CD14-positive monocyte (primary cell): ENCODE measurements around the gene MYO7B. TPM values are rescaled to one million over a fixed set of nuclear protein-coding genes. Genes with fewer than 3 reads are reported as not detected.

ENCODE experiments used
- DNase-seq, 3 donors: peaks; one replicate each; pipeline ENCODE4 v3.0.0-alpha.2; 2011 to 2022
- H2AFZ ChIP-seq: 2 replicates; pipeline ENCODE4 v1.6.0; 2012; ENCODE audit warnings: mild to moderate bottlenecking, low read depth, low read length, inconsistent platforms; ENCODE audit not compliant: insufficient read depth, poor library complexity, severe bottlenecking
- H3K27ac ChIP-seq, 2 donors: 1 replicate in 1 of 2; 2 replicates in 1 of 2; pipeline ENCODE4 v1.5.1; 2012 to 2013; ENCODE audit warnings: low read length in 2 of 2, control low read depth in 1 of 2, inconsistent platforms in 1 of 2, low read depth in 1 of 2, mild to moderate bottlenecking in 1 of 2
- H3K27me3 ChIP-seq, 2 donors: one replicate each; pipeline versions ENCODE4 v1.6.0 to v1.6.1; 2011 to 2013; ENCODE audit warnings: low read length in 2 of 2; ENCODE audit not compliant: control insufficient read depth in 2 of 2, insufficient read depth in 2 of 2
- H3K36me3 ChIP-seq, 2 donors: replicated peaks in 1 of 2; 1 replicate in 1 of 2; 2 replicates in 1 of 2; pipeline versions ENCODE4 v1.5.1 to v1.6.1; 2012 to 2013; ENCODE audit warnings: low read length in 2 of 2, control low read depth in 1 of 2, inconsistent platforms in 1 of 2, mild to moderate bottlenecking in 1 of 2; ENCODE audit not compliant: insufficient read depth in 2 of 2, control insufficient read depth in 1 of 2
- H3K4me1 ChIP-seq, 2 donors: 1 replicate in 1 of 2; 2 replicates in 1 of 2; pipeline versions ENCODE4 v1.5.1 to v1.6.1; 2012 to 2013; ENCODE audit warnings: low read length in 2 of 2, control low read depth in 1 of 2, inconsistent platforms in 1 of 2, mild to moderate bottlenecking in 1 of 2, moderate library complexity in 1 of 2; ENCODE audit not compliant: insufficient read depth in 2 of 2, control insufficient read depth in 1 of 2
- H3K4me2 ChIP-seq: replicated peaks from 2 replicates; pipeline ENCODE3; 2012; ENCODE audit warnings: low read length, moderate library complexity, mild to moderate bottlenecking; ENCODE audit not compliant: poor library complexity, severe bottlenecking; ENCODE audit errors: extremely low read depth
- H3K4me3 ChIP-seq, 3 experiments: fragments of 200-600 bp in 1 of 3; sonication (generic) in 1 of 3; replicated peaks in 1 of 3; 1 replicate in 2 of 3; 2 replicates in 1 of 3; pipeline ENCODE4 v1.5.1; 2011 to 2013; ENCODE audit warnings: low read length in 3 of 3, mild to moderate bottlenecking in 3 of 3, control low read depth in 2 of 3, low read depth in 2 of 3, inconsistent platforms in 1 of 3, moderate library complexity in 1 of 3
- H3K79me2 ChIP-seq: 2 replicates; pipeline ENCODE4 v1.6.0; 2012; ENCODE audit warnings: mild to moderate bottlenecking, control low read depth, inconsistent platforms, low read length, moderate library complexity; ENCODE audit not compliant: insufficient read depth
- H3K9ac ChIP-seq: 2 replicates; pipeline ENCODE4 v1.6.0; 2017; ENCODE audit warnings: low read length, mild to moderate bottlenecking; ENCODE audit not compliant: insufficient read depth, poor library complexity, severe bottlenecking
- H3K9me3 ChIP-seq, 2 donors: replicated peaks in 1 of 2; 1 replicate in 1 of 2; 2 replicates in 1 of 2; pipeline versions ENCODE4 v1.5.1 to v1.6.1; 2012 to 2013; ENCODE audit warnings: low read length in 2 of 2, control low read depth in 1 of 2; ENCODE audit not compliant: control insufficient read depth in 1 of 2, insufficient read depth in 1 of 2
- H4K20me1 ChIP-seq: 2 replicates; pipeline ENCODE4 v1.6.0; 2012; ENCODE audit warnings: mild to moderate bottlenecking, low read length, control low read depth, moderate library complexity; ENCODE audit not compliant: insufficient read depth
- H3K27ac Mint-ChIP-seq, 7 donors: one replicate each; pipeline ENCODE4 v1.8.0; 2020; ENCODE audit warnings: mild to moderate bottlenecking in 7 of 7, mixed read lengths in 7 of 7, moderate library complexity in 6 of 7, inconsistent platforms in 2 of 7
- H3K27me3 Mint-ChIP-seq, 3 donors: one replicate each; pipeline ENCODE4 v1.8.0; 2021 to 2022; ENCODE audit warnings: low read depth in 3 of 3, mild to moderate bottlenecking in 3 of 3, mixed read lengths in 3 of 3, moderate library complexity in 3 of 3, inconsistent platforms in 1 of 3
- H3K36me3 Mint-ChIP-seq, 2 donors: one replicate each; pipeline ENCODE4 v1.8.0; 2020; ENCODE audit warnings: mixed read lengths in 2 of 2, inconsistent platforms in 1 of 2, mild to moderate bottlenecking in 1 of 2
- H3K4me1 Mint-ChIP-seq: one replicate; pipeline ENCODE4 v1.8.0; 2020; ENCODE audit warnings: mild to moderate bottlenecking, mixed read lengths
- H3K4me3 Mint-ChIP-seq, 2 donors: one replicate each; pipeline ENCODE4 v1.8.0; 2020; ENCODE audit warnings: mild to moderate bottlenecking in 2 of 2, mixed read lengths in 2 of 2, moderate library complexity in 1 of 2
- H3K9me3 Mint-ChIP-seq, 7 donors: one replicate each; pipeline ENCODE4 v1.8.0; 2020 to 2022; ENCODE audit warnings: mixed read lengths in 7 of 7, mild to moderate bottlenecking in 6 of 7, moderate library complexity in 6 of 7, inconsistent platforms in 2 of 7
- WGBS: methylation state at CpG from one replicate; pipeline ENCODE4 v1.1.5; 2013; ENCODE audit warnings: missing lambda C conversion rate; ENCODE audit not compliant: insufficient coverage; 5-methylcytosine and 5-hydroxymethylcytosine counted together
- intact Hi-C, 2 donors: fragments of 100-400 bp; cut with micrococcal nuclease; formaldehyde crosslinking; loops; one replicate each; pipeline versions ENCODE4 v1.15.0 to v1.15.1; 2023
- polyA plus RNA-seq, 3 donors: library from polyadenylated mRNA; depleted of rRNA in 1 of 3; unstranded in 2 of 3; stranded (reverse) in 1 of 3; fragments of 300-500 nt in 2 of 3; fragments of >200 nt in 1 of 3; fragmentation: Illumina TruSeq in 2 of 3; gene quantifications; 1 replicate in 2 of 3; 2 replicates in 1 of 3; pipeline ENCODE4 v1.2.3, GENCODE V29; 2012 to 2021
- TF ChIP-seq, protein P1 (sequence below): fragments of 200-600 bp; IDR thresholded peaks from one replicate; pipeline ENCODE4 v1.8.0; 2022; ENCODE audit warnings: antibody characterized with exemption, mild to moderate bottlenecking

The MYO7B gene
- polyA plus RNA-seq, 3 donors: 7.3 to 9.8 (median 9.0) TPM

GRCh38 chr2:127652786-127653357 is 117.4 kb downstream of the MYO7B start:
- no peak for DNase-seq
- Histone ChIP-seq H4K20me1 (no peaks in the 10 kb centered on the region), H3K4me2 (no peak overlapping the region), H3K9ac (no peak overlapping the region), H2AFZ (no peak overlapping the region), H3K79me2 (no peaks in the 10 kb centered on the region), H3K4me3 (no peak overlapping the region), H3K4me1 (peaks cover 9% of the 10 kb centered on the region in 2 donors), H3K36me3 (no peaks in the 10 kb centered on the region), H3K27me3 (no peaks in the 10 kb centered on the region), H3K27ac (no peak overlapping the region), H3K9me3 (no peaks in the 10 kb centered on the region)
- Mint-ChIP-seq H3K27ac (no peak overlapping the region), H3K4me3 (no peak overlapping the region), H3K4me1 (peaks cover 13% of the 10 kb centered on the region), H3K27me3 (peaks cover 2 to 8% (median 7%) of the 10 kb centered on the region in 3 donors), H3K9me3 (peaks cover 0 to 2% (median 0%) of the 10 kb centered on the region in 7 donors), H3K36me3 (no peaks in the 10 kb centered on the region)
- intact Hi-C loops: no loop called here
- 88% methylated on average over 25 of the region's 25 CpGs for WGBS
- TF ChIP-seq, protein P1, sequence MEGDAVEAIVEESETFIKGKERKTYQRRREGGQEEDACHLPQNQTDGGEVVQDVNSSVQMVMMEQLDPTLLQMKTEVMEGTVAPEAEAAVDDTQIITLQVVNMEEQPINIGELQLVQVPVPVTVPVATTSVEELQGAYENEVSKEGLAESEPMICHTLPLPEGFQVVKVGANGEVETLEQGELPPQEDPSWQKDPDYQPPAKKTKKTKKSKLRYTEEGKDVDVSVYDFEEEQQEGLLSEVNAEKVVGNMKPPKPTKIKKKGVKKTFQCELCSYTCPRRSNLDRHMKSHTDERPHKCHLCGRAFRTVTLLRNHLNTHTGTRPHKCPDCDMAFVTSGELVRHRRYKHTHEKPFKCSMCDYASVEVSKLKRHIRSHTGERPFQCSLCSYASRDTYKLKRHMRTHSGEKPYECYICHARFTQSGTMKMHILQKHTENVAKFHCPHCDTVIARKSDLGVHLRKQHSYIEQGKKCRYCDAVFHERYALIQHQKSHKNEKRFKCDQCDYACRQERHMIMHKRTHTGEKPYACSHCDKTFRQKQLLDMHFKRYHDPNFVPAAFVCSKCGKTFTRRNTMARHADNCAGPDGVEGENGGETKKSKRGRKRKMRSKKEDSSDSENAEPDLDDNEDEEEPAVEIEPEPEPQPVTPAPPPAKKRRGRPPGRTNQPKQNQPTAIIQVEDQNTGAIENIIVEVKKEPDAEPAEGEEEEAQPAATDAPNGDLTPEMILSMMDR: no peak

DNA sequence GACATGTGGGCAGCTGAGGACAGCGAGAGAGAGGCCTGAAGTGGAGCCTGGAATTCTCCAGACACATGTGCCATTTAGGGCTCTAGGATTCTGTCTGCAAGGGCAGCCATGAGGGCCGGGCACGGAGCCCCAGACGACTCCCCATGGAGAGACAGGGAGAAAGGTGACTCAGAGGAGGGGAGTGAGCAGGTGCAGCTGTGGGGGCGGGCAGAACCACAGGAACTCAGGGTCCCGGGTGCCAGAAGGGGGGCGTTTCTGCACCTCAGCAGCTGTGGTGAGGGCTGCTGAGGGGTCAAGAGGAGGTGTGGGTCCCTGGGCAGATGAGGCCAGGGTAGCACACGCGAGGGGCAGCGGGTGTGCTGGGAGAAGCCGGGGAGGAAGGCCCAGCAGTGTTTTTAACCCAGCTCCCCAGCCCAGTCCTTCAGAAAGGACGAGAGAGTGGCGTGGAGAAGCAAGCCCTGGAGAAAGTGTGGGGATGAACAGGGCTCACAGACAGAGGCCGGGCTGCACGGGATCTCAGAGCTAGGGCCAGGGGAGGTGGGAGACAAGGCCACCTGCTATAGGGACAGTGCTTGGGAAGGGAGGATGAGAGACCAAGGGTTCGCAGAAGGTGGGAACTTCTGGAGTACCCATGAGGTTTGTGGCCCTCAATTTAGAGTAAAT is 118.1 kb downstream of the MYO7B start:
- Histone ChIP-seq H3K27ac (no peak overlapping the region), H3K4me3 (no peak overlapping the region), H4K20me1 (no peaks in the 10 kb centered on the region), H3K79me2 (no peaks in the 10 kb centered on the region), H3K9ac (no peak overlapping the region), H3K4me2 (no peak overlapping the region), H3K4me1 (peaks cover 9% of the 10 kb centered on the region in 2 donors), H2AFZ (no peak overlapping the region), H3K27me3 (no peaks in the 10 kb centered on the region), H3K9me3 (no peaks in the 10 kb centered on the region), H3K36me3 (no peaks in the 10 kb centered on the region)
- peaks cover 12% of the 10 kb centered on the region for H3K4me1 Mint-ChIP-seq
- H3K27ac Mint-ChIP-seq: peak overlapping the region in 1 of 7 donors; percentile 54
- peaks cover 2 to 5% (median 4%) of the 10 kb centered on the region in 3 donors for H3K27me3 Mint-ChIP-seq
- DNase-seq: no peak
- intact Hi-C loops: no loop called here
- H3K4me3 Mint-ChIP-seq: no peak overlapping the region
- 88% methylated on average over 16 of the region's 16 CpGs for WGBS
- TF ChIP-seq, protein P1: no peak
- peaks cover 0 to 2% (median 0%) of the 10 kb centered on the region in 7 donors for H3K9me3 Mint-ChIP-seq
- no peaks in the 10 kb centered on the region for H3K36me3 Mint-ChIP-seq
